ENCODE results near the gene SH3GLB2. TPM values are rescaled to one million over a fixed set of nuclear protein-coding genes. Genes with fewer than 3 reads are reported as not detected.

The SH3GLB2 gene
- total RNA-seq, 4 donors from 2014 or later: 156 to 218 (median 183) TPM

DNA sequence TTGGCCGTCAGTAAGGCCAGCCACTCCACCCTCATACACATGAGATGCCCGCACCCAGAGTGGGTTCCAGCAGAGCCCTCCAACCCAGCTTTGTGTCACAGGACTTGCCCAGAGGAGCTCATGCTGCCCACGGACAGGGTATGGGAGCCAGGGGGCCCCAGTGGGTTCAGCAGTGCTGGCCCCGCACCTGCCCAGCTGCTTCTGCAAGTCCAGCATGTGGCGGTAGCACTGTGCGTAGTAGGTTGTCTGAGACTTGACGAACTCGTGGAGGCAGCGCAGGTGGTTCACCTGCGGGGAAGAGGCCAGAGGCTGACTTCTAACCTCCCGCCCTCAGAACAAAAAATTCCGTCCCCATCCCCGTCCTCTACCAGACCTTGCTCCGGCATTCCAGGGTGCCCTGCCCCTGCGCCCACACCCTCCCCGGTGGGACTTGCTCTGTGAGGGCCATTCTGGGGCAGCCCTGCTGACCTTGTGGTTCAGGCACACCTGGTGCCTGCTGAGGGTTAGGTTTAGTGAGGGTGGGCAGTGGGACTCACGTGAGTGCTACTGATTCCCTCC is 18.5 kb downstream of the SH3GLB2 start:
- DNase-seq: no peak
- peaks cover 0 to 92% (median 0%) of the 10 kb centered on the region in 3 donors for H3K36me3 ChIP-seq
- no peak for TF ChIP-seq POLR2A (IDR thresholded peaks at IDR 0.05)
- TF ChIP-seq, protein P1, sequence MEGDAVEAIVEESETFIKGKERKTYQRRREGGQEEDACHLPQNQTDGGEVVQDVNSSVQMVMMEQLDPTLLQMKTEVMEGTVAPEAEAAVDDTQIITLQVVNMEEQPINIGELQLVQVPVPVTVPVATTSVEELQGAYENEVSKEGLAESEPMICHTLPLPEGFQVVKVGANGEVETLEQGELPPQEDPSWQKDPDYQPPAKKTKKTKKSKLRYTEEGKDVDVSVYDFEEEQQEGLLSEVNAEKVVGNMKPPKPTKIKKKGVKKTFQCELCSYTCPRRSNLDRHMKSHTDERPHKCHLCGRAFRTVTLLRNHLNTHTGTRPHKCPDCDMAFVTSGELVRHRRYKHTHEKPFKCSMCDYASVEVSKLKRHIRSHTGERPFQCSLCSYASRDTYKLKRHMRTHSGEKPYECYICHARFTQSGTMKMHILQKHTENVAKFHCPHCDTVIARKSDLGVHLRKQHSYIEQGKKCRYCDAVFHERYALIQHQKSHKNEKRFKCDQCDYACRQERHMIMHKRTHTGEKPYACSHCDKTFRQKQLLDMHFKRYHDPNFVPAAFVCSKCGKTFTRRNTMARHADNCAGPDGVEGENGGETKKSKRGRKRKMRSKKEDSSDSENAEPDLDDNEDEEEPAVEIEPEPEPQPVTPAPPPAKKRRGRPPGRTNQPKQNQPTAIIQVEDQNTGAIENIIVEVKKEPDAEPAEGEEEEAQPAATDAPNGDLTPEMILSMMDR (IDR thresholded peaks at IDR 0.05): no peak
- peaks cover 0 to 3% (median 0%) of the 10 kb centered on the region in 4 donors for H3K4me1 ChIP-seq
- no peaks in the 10 kb centered on the region for H3K9me3 ChIP-seq
- no peak overlapping the region for H3K27ac ChIP-seq
- no peaks in the 10 kb centered on the region for H3K27me3 ChIP-seq
- H3K4me3 ChIP-seq: no peak overlapping the region

DNA sequence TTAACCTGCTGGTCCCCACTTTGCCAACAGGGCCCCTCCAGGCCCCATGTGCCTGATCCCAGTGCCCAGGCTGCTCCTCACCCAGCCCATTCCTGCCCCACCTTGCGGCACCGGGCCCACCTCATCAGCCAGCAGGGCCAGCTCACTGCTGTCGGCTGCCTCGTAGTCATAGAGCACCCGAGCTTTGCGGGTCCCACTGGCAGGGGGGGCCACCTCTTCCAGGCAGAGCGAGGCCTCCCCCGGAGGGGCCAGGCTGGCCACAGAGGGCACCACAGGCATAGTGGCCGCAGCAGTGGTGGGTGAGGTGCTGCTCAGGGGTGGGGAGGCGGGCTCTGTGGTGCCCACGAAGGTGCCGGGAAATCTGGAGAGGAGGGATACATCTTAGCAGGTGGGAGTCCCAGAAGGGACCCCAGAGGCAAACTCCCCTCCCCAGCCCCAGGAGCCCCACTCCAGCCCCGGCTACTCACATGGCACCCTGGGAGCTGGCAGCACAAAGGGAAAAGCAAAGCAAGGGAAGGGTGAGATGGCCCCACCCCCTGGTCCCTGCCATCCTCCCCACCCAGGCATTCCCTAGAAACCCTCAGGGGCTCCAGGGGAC is 19.0 kb downstream of the SH3GLB2 start:
- no peaks in the 10 kb centered on the region for H3K27me3 ChIP-seq
- no peak overlapping the region for H3K27ac ChIP-seq
- peaks cover 0 to 3% (median 0%) of the 10 kb centered on the region in 4 donors for H3K4me1 ChIP-seq
- no peak for TF ChIP-seq POLR2A (IDR thresholded peaks at IDR 0.05)
- TF ChIP-seq, protein P1 (IDR thresholded peaks at IDR 0.05): no peak
- peaks cover 0 to 88% (median 0%) of the 10 kb centered on the region in 3 donors for H3K36me3 ChIP-seq
- no peaks in the 10 kb centered on the region for H3K9me3 ChIP-seq
- no peak overlapping the region for H3K4me3 ChIP-seq
- no peak for DNase-seq

DNA sequence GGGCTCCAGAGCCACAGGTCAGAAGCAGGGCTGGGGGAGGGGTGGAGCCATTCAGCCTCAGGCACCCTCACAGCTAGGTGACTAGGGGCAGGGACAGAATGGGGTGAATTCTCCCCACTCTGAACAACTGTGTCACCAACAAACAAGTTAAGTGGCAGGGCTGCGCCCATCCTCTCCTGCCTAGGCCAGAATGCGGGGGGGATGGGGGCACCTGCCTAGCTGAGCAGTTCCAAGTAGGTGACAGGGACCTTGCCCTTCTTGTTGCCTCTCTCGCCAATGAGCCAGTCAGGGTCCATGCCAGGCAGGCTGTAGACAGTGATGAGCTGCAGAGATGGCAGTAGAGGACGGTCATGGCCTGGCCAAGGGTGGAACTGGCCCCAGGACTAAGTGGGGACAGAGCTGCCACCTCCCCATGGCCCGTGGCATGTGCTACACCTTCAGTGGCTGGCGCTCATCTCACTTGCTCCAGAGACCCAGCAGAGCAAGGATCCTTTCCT is 19.6 kb downstream of the SH3GLB2 start:
- H3K27me3 ChIP-seq: no peaks in the 10 kb centered on the region
- no peak overlapping the region for H3K4me3 ChIP-seq
- H3K27ac ChIP-seq: no peak overlapping the region
- H3K36me3 ChIP-seq: peaks cover 0 to 87% (median 0%) of the 10 kb centered on the region in 3 donors
- DNase-seq: no peak
- H3K9me3 ChIP-seq: no peaks in the 10 kb centered on the region
- peaks cover 0 to 3% (median 0%) of the 10 kb centered on the region in 4 donors for H3K4me1 ChIP-seq
- TF ChIP-seq POLR2A (IDR thresholded peaks at IDR 0.05): no peak
- TF ChIP-seq, protein P1 (IDR thresholded peaks at IDR 0.05): no peak

DNA sequence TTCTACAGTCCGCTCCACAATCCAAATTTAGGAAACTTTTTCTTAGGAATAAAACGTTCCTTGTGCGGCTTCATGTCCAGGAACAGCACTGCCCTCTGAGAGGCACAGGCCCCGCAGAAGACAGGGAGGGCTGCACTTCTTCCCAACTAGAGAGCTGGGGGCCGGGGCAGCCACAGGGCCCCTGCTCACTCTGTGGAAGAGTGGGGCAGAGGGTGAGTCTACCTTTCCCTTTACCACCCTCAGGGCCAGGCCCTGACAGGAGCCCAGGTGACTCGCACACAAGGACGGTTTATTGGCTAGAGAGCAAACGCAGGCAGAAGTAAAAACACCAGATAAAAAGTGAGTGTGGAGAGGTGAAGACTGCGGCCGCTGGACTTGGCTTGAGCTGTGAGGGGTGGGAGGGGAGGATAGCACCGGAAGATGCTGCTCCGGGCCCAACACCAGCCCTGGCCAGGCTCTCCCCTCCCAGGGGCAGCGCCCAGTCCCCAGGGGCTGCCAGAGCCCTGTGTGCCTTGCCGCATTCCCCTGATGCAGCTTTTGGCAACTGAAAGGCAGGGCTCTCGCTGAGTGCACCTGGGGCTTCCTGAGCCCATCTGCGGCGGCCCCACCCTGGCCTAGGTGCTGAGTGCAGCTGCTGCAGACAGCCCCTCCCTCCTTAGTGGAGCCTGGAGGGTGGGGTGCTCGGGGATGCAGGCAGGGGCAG is 20.2 kb downstream of the SH3GLB2 start:
- H3K27ac ChIP-seq: no peak overlapping the region
- no peaks in the 10 kb centered on the region for H3K27me3 ChIP-seq
- TF ChIP-seq, protein P1 (IDR thresholded peaks at IDR 0.05): no peak
- no peak for TF ChIP-seq POLR2A (IDR thresholded peaks at IDR 0.05)
- no peak for DNase-seq
- no peak overlapping the region for H3K4me3 ChIP-seq
- peaks cover 0 to 87% (median 0%) of the 10 kb centered on the region in 3 donors for H3K36me3 ChIP-seq
- H3K9me3 ChIP-seq: no peaks in the 10 kb centered on the region
- peaks cover 0 to 3% (median 0%) of the 10 kb centered on the region in 4 donors for H3K4me1 ChIP-seq

DNA sequence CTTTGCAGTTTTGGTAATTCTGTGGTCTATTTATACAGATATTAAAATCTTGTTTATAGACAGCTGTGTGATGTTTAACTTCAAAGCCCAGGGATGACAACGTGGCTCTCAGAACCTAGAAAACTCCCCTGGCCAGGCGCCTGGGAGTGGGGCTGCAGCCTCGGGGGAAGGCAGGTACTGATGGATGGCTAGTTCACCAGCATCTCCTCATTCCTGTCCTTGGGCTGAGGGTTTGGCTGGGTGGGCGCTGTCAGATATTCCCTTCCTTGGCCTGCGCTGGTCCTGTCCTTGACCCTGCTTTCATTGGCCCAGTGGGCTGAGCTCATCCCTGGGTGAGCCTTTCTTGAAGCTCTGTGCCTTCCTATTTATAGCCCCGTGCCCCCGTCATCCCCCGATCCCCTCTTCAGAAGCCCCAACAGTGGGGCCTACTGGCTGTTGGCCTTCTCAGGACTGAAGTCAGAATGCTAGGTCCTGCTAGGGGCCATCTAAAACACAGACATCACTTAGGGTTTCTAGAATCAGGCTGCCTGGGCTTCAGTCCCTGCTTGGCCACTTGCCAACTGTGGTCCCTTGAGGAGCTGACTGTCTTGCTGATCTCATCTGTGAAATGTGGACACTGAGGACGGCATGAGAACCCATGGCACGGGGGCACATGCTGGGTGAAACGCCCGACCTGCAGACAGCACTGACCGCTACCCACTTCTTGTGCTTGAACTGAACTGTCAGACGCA is 20.9 kb downstream of the SH3GLB2 start:
- H3K9me3 ChIP-seq: no peaks in the 10 kb centered on the region
- peaks cover 0 to 3% (median 0%) of the 10 kb centered on the region in 4 donors for H3K4me1 ChIP-seq
- no peak for TF ChIP-seq POLR2A (IDR thresholded peaks at IDR 0.05)
- TF ChIP-seq, protein P1 (IDR thresholded peaks at IDR 0.05): no peak
- H3K27me3 ChIP-seq: no peaks in the 10 kb centered on the region
- DNase-seq: no peak
- H3K36me3 ChIP-seq: peaks cover 0 to 89% (median 0%) of the 10 kb centered on the region in 3 donors
- no peak overlapping the region for H3K27ac ChIP-seq
- H3K4me3 ChIP-seq: no peak overlapping the region
